H9 (cell line): ENCODE results near the gene PLXNC1. TPM values are rescaled to one million over a fixed set of nuclear protein-coding genes. Genes with fewer than 3 reads are reported as not detected.
A peak's percentile ranks its signal among the peaks of the same experiment; 100 is the strongest.

Source experiments
- DNase-seq: peaks from one replicate; pipeline ENCODE4 v3.0.0-alpha.2; 2017
- H2AFZ ChIP-seq: one replicate; pipeline ENCODE4 v1.6.1; 2013; ENCODE audit warnings: mild to moderate bottlenecking, low read length, control low read depth, moderate library complexity
- H2AK5ac ChIP-seq: 2 replicates; pipeline ENCODE4 v1.6.1; 2013; ENCODE audit warnings: low read length, control low read depth, mixed read lengths; ENCODE audit not compliant: insufficient read length
- H2BK120ac ChIP-seq: one replicate; pipeline ENCODE4 v1.6.1; 2013; ENCODE audit warnings: low read depth, mild to moderate bottlenecking, low read length, control low read depth, inconsistent platforms; ENCODE audit not compliant: poor library complexity, severe bottlenecking
- H2BK12ac ChIP-seq: 2 replicates; pipeline ENCODE4 v1.6.1; 2013; ENCODE audit warnings: low read length, control low read depth, mixed read lengths, low read depth; ENCODE audit not compliant: insufficient read length
- H2BK15ac ChIP-seq: 2 replicates; pipeline ENCODE4 v1.6.1; 2013; ENCODE audit warnings: low read depth, low read length, control low read depth
- H2BK20ac ChIP-seq: one replicate; pipeline ENCODE4 v1.6.1; 2013; ENCODE audit warnings: low read depth, mild to moderate bottlenecking, low read length, control low read depth, inconsistent platforms; ENCODE audit not compliant: poor library complexity, severe bottlenecking
- H2BK5ac ChIP-seq: 2 replicates; pipeline ENCODE4 v1.6.1; 2013; ENCODE audit warnings: low read length, control low read depth, mixed read lengths; ENCODE audit not compliant: insufficient read length
- H3K14ac ChIP-seq: 2 replicates; pipeline ENCODE4 v1.6.1; 2013; ENCODE audit warnings: low read length, control low read depth; ENCODE audit not compliant: insufficient read depth
- H3K18ac ChIP-seq: 2 replicates; pipeline ENCODE4 v1.6.1; 2013; ENCODE audit warnings: low read depth, mild to moderate bottlenecking, mixed read lengths, low read length, control low read depth; ENCODE audit not compliant: insufficient read length
- H3K23ac ChIP-seq: 2 replicates; pipeline ENCODE4 v1.6.1; 2013; ENCODE audit warnings: low read length, control low read depth, mixed read lengths, low read depth; ENCODE audit not compliant: insufficient read length
- H3K23me2 ChIP-seq: 2 replicates; pipeline ENCODE4 v1.6.1; 2013; ENCODE audit warnings: low read depth, mild to moderate bottlenecking, mixed read lengths, low read length, control low read depth; ENCODE audit not compliant: insufficient read length, poor library complexity, severe bottlenecking
- H3K27ac ChIP-seq: 2 replicates; pipeline ENCODE4 v1.5.1; 2013; ENCODE audit warnings: low read length, control low read depth, mixed read lengths, low read depth; ENCODE audit not compliant: insufficient read length
- H3K27me3 ChIP-seq: 2 replicates; pipeline ENCODE4 v1.6.1; 2013; ENCODE audit warnings: low read length, control low read depth, inconsistent platforms; ENCODE audit not compliant: insufficient read depth
- H3K4ac ChIP-seq: 2 replicates; pipeline ENCODE4 v1.6.1; 2013; ENCODE audit warnings: low read depth, mild to moderate bottlenecking, control low read depth, inconsistent platforms, low read length, moderate library complexity
- H3K4me1 ChIP-seq: 2 replicates; pipeline ENCODE4 v1.6.1; 2013; ENCODE audit warnings: low read length, control low read depth, inconsistent platforms; ENCODE audit not compliant: insufficient read depth
- H3K4me2 ChIP-seq: 2 replicates; pipeline ENCODE4 v1.6.1; 2013; ENCODE audit warnings: low read length, control low read depth, mixed read lengths; ENCODE audit not compliant: insufficient read length, insufficient read depth
- H3K56ac ChIP-seq: 2 replicates; pipeline ENCODE4 v1.6.1; 2013; ENCODE audit warnings: low read depth, mild to moderate bottlenecking, mixed read lengths, low read length, control low read depth; ENCODE audit not compliant: insufficient read length
- H3K79me1 ChIP-seq: 2 replicates; pipeline ENCODE4 v1.6.1; 2013; ENCODE audit warnings: low read depth, mild to moderate bottlenecking, moderate library complexity, low read length, control low read depth, inconsistent platforms; ENCODE audit not compliant: insufficient read depth, poor library complexity, severe bottlenecking
- H3K79me2 ChIP-seq: 2 replicates; pipeline ENCODE4 v1.6.1; 2013; ENCODE audit warnings: low read length, control low read depth, inconsistent platforms; ENCODE audit not compliant: insufficient read depth
- H3K9ac ChIP-seq: 2 replicates; pipeline ENCODE4 v1.6.1; 2013; ENCODE audit warnings: low read length, control low read depth, mixed read lengths; ENCODE audit not compliant: insufficient read length; ENCODE audit errors: extremely low read depth
- H3K9me3 ChIP-seq: one replicate; pipeline ENCODE4 v1.6.1; 2013; ENCODE audit warnings: low read depth, low read length, inconsistent platforms; ENCODE audit not compliant: control insufficient read depth
- H3T11ph ChIP-seq: one replicate; pipeline ENCODE4 v1.6.1; 2013; ENCODE audit warnings: mild to moderate bottlenecking, low read length, control low read depth, inconsistent platforms
- H4K20me1 ChIP-seq: one replicate; pipeline ENCODE4 v1.6.1; 2013; ENCODE audit not compliant: control insufficient read depth, insufficient read length, insufficient read depth
- H4K5ac ChIP-seq: 2 replicates; pipeline ENCODE4 v1.6.1; 2013; ENCODE audit warnings: low read depth, mild to moderate bottlenecking, mixed read lengths, low read length, control low read depth; ENCODE audit not compliant: insufficient read length
- H4K8ac ChIP-seq: replicated peaks from 2 replicates; pipeline ENCODE4 v1.6.1; 2013; ENCODE audit warnings: low read length, control low read depth, mixed read lengths, low read depth; ENCODE audit not compliant: insufficient read length
- H4K91ac ChIP-seq: 2 replicates; pipeline ENCODE4 v1.6.1; 2013; ENCODE audit warnings: low read depth, mild to moderate bottlenecking, moderate library complexity, mixed read lengths, low read length, control low read depth; ENCODE audit not compliant: insufficient read length
- H3K27ac Mint-ChIP-seq, 3 experiments: 2 replicates in 2 of 3; 3 replicates in 1 of 3; pipeline ENCODE4 v1.8.0; 2020 to 2021; ENCODE audit warnings: mixed read lengths in 3 of 3, mild to moderate bottlenecking in 1 of 3, moderate library complexity in 1 of 3
- H3K27me3 Mint-ChIP-seq: 2 replicates; pipeline ENCODE4 v1.8.0; 2021; ENCODE audit warnings: low read depth, mild to moderate bottlenecking, moderate library complexity, mixed read lengths
- H3K36me3 Mint-ChIP-seq, 3 experiments: 2 replicates in 2 of 3; 3 replicates in 1 of 3; pipeline ENCODE4 v1.8.0; 2020 to 2021; ENCODE audit warnings: low read depth in 3 of 3, mixed read lengths in 3 of 3; ENCODE audit not compliant: insufficient read depth in 1 of 3
- H3K4me1 Mint-ChIP-seq, 2 experiments: 2 replicates each; pipeline ENCODE4 v1.8.0; 2020; ENCODE audit warnings: mixed read lengths in 2 of 2
- H3K4me3 Mint-ChIP-seq, 2 experiments: 2 replicates in 1 of 2; 3 replicates in 1 of 2; pipeline ENCODE4 v1.8.0; 2020 to 2021; ENCODE audit warnings: mild to moderate bottlenecking in 2 of 2, mixed read lengths in 2 of 2, moderate library complexity in 1 of 2
- H3K9me3 Mint-ChIP-seq, 2 experiments: 2 replicates in 1 of 2; 3 replicates in 1 of 2; pipeline ENCODE4 v1.8.0; 2020; ENCODE audit warnings: mild to moderate bottlenecking in 2 of 2, mixed read lengths in 2 of 2, moderate library complexity in 1 of 2
- WGBS: extraction: QIAGEN DNeasy Blood & Tissue Kit; methylation state at CpG from one replicate; pipeline ENCODE4 v1.1.7; 2013; ENCODE audit warnings: missing lambda C conversion rate, low lambda C conversion rate, mixed read lengths; ENCODE audit not compliant: insufficient read length; ENCODE audit errors: extremely low coverage; 5-methylcytosine and 5-hydroxymethylcytosine counted together
- total RNA-seq: library from RNA; stranded (reverse); gene quantifications from 2 replicates; pipeline ENCODE4 v1.2.1, GENCODE V29; 2021
- TF ChIP-seq, protein P1 (sequence below): fragments of 200-600 bp; sonication (generic); conservative IDR thresholded peaks from 3 replicates; pipeline ENCODE4 v1.8.0; 2021; ENCODE audit warnings: antibody characterized with exemption, mild to moderate bottlenecking

PLXNC1 gene
- total RNA-seq, 1 experiment from 2014 or later = 1.2 TPM

DNA sequence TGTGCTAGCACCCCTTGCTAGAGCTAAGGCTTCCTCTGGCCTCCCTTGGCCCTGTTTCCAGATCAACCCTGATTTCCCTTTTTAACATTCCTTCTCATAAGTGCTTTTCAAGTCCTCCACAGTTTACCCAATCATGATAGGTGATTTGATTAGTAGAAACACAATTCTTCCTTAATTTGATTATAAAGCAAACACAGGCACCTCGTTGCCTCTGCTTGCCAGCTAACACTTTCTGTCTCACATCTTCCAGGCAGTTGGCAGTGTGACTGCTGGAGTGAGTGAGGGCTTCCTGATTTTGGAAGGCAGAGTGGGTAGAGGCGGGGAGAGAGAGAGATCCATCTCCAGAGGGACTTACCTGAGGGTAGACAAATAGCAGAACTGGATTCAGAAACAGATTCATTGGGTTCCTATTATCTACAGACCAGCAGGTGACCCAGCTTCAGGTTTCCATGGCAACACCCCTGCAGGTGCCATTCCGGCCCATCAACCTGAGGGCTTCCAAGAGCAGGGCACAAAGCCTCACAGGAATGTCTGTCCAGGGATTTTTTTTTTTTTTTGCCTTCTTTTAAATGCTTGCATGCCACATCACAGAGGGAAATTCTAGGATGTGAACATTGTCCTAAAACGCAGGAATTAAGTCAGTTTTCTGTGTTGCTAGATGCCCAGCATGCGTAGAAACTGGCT, 77.7 kb downstream of the PLXNC1 start:
- Histone ChIP-seq H3K23me2 (no peaks in the 10 kb centered on the region), H2BK12ac (no peak overlapping the region), H3K79me2 (no peaks in the 10 kb centered on the region), H3K9ac (no peak overlapping the region), H3K4ac (no peak overlapping the region), H3K4me1 (peaks cover 2% of the 10 kb centered on the region; the same call in 1 of the 2 replicates), H3K79me1 (no peaks in the 10 kb centered on the region), H3K9me3 (no peaks in the 10 kb centered on the region), H3T11ph (no peak overlapping the region), H3K27ac (no peak overlapping the region), H4K8ac (no peak overlapping the region), H3K14ac (no peak overlapping the region), H4K5ac (no peak overlapping the region), H4K91ac (no peak overlapping the region), H2AK5ac (no peak overlapping the region), H2AFZ (no peak overlapping the region), H4K20me1 (no peaks in the 10 kb centered on the region), H3K18ac (peak overlapping the region; percentile 15), H2BK20ac (no peak overlapping the region), H3K4me2 (no peak overlapping the region), H3K23ac (no peak overlapping the region), H2BK5ac (no peak overlapping the region), H2BK15ac (no peak overlapping the region), H2BK120ac (no peak overlapping the region), H3K56ac (no peak overlapping the region), H3K27me3 (no peaks in the 10 kb centered on the region)
- DNase-seq = peak; percentile 85
- Mint-ChIP-seq H3K27me3 (peaks cover 3% of the 10 kb centered on the region; the same call in 1 of the 2 replicates), H3K4me3 (no peak overlapping the region), H3K9me3 (no peaks in the 10 kb centered on the region; a peak in 1 of 5 replicates), H3K36me3 (no peaks in the 10 kb centered on the region), H3K4me1 (peaks cover 14 to 24% of the 10 kb centered on the region in 2 experiments), H3K27ac (peak overlapping the region in 1 of 3 experiments; percentile 38; a peak in 2 of 7 replicates)
- WGBS = no CpG with 5 or more reads among the region's 5 CpGs
- TF ChIP-seq, protein P1, sequence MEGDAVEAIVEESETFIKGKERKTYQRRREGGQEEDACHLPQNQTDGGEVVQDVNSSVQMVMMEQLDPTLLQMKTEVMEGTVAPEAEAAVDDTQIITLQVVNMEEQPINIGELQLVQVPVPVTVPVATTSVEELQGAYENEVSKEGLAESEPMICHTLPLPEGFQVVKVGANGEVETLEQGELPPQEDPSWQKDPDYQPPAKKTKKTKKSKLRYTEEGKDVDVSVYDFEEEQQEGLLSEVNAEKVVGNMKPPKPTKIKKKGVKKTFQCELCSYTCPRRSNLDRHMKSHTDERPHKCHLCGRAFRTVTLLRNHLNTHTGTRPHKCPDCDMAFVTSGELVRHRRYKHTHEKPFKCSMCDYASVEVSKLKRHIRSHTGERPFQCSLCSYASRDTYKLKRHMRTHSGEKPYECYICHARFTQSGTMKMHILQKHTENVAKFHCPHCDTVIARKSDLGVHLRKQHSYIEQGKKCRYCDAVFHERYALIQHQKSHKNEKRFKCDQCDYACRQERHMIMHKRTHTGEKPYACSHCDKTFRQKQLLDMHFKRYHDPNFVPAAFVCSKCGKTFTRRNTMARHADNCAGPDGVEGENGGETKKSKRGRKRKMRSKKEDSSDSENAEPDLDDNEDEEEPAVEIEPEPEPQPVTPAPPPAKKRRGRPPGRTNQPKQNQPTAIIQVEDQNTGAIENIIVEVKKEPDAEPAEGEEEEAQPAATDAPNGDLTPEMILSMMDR = no peak
